Upper lobe of right lung (tissue), 1 donor: ENCODE results near the gene PAPOLA. TPM values are rescaled to one million over a fixed set of nuclear protein-coding genes. Genes with fewer than 3 reads are reported as not detected.

Experiments used
- ATAC-seq: fragments of 200-7000 bp; cut with Tn5 transposase; one replicate; pipeline ENCODE4 v1.9.1; 2020; ENCODE audit warnings: mild to moderate bottlenecking, moderate library complexity
- DNase-seq: peaks from one replicate; pipeline ENCODE4 v3.0.0-alpha.2; 2020
- H3K27ac ChIP-seq: fragments of 200-600 bp; one replicate; pipeline ENCODE4 v1.8.0; 2022
- H3K27me3 ChIP-seq: fragments of 200-600 bp; one replicate; pipeline ENCODE4 v1.8.0; 2022; ENCODE audit warnings: mild to moderate bottlenecking
- H3K36me3 ChIP-seq: fragments of 200-600 bp; one replicate; pipeline ENCODE4 v1.8.0; 2022
- H3K4me1 ChIP-seq: fragments of 200-600 bp; one replicate; pipeline ENCODE4 v1.8.0; 2022
- H3K4me3 ChIP-seq: fragments of 200-600 bp; one replicate; pipeline ENCODE4 v1.8.0; 2022; ENCODE audit warnings: mild to moderate bottlenecking
- H3K9me3 ChIP-seq: fragments of 200-600 bp; one replicate; pipeline ENCODE4 v1.8.0; 2022
- CTCF ChIP-seq: fragments of 200-600 bp; IDR thresholded peaks from one replicate; pipeline ENCODE4 v1.8.0; 2022; ENCODE audit warnings: antibody characterized with exemption
- intact Hi-C: fragments of 100-400 bp; cut with DNase I; formaldehyde crosslinking; loops from one replicate; pipeline ENCODE4 v1.11.0; 2022
- total RNA-seq: library from RNA; stranded (reverse); fragmentation: NEBNext Ultra II Directional; extraction: Animal tissue kit (Norgen Biotek cat#: 25700); gene quantifications from one replicate; pipeline ENCODE4 v1.2.1, GENCODE V29; 2021
- donor health status: DM: no; HTN: yes; CAD: no; lungs with severe emphysema.

The PAPOLA gene
- total RNA-seq, 1 donor from 2014 or later = 153 TPM

GRCh38 chr14:96481731-96482314 is 20.4 kb upstream of the PAPOLA start:
- Histone ChIP-seq H3K9me3 (no peaks in the 10 kb centered on the region), H3K27me3 (no peaks in the 10 kb centered on the region), H3K27ac (no peak overlapping the region), H3K4me1 (no peaks in the 10 kb centered on the region), H3K36me3 (no peaks in the 10 kb centered on the region), H3K4me3 (no peak overlapping the region)
- intact Hi-C loops = no loop called here
- no peak for DNase-seq
- no peak for TF ChIP-seq CTCF
- ATAC-seq = no peak

GRCh38 chr14:96482986-96483385 is 19.2 kb upstream of the PAPOLA start:
- H3K27ac ChIP-seq = no peak overlapping the region
- no peaks in the 10 kb centered on the region for H3K36me3 ChIP-seq
- no peaks in the 10 kb centered on the region for H3K9me3 ChIP-seq
- intact Hi-C loops = no loop called here
- ATAC-seq (no peak), DNase-seq (no peak)
- no peak for TF ChIP-seq CTCF
- H3K4me3 ChIP-seq = no peak overlapping the region
- no peaks in the 10 kb centered on the region for H3K4me1 ChIP-seq
- no peaks in the 10 kb centered on the region for H3K27me3 ChIP-seq

- Histone ChIP-seq H3K27ac (no peak overlapping the region), H3K36me3 (no peaks in the 10 kb centered on the region), H3K27me3 (no peaks in the 10 kb centered on the region), H3K9me3 (no peaks in the 10 kb centered on the region), H3K4me3 (no peak overlapping the region), H3K4me1 (no peaks in the 10 kb centered on the region)
- no peak for ATAC-seq
- no peak for TF ChIP-seq CTCF
- no peak for DNase-seq
- intact Hi-C loops = no loop called here
Measured at GRCh38 chr14:96484399-96484798, 17.8 kb upstream of the PAPOLA start.

GRCh38 chr14:96486705-96487104 is 15.5 kb upstream of the PAPOLA start:
- no peak for ATAC-seq
- H3K4me3 ChIP-seq = no peak overlapping the region
- H3K27ac ChIP-seq = no peak overlapping the region
- no peaks in the 10 kb centered on the region for H3K9me3 ChIP-seq
- DNase-seq = no peak
- H3K36me3 ChIP-seq = no peaks in the 10 kb centered on the region
- no peaks in the 10 kb centered on the region for H3K27me3 ChIP-seq
- intact Hi-C loops = no loop called here
- no peaks in the 10 kb centered on the region for H3K4me1 ChIP-seq
- no peak for TF ChIP-seq CTCF

GRCh38 chr14:96489327-96489726 is 12.9 kb upstream of the PAPOLA start:
- no peaks in the 10 kb centered on the region for H3K9me3 ChIP-seq
- H3K36me3 ChIP-seq = no peaks in the 10 kb centered on the region
- no peaks in the 10 kb centered on the region for H3K4me1 ChIP-seq
- H3K27me3 ChIP-seq = no peaks in the 10 kb centered on the region
- DNase-seq (no peak), ATAC-seq (no peak)
- H3K27ac ChIP-seq = no peak overlapping the region
- TF ChIP-seq CTCF = no peak
- no peak overlapping the region for H3K4me3 ChIP-seq
- intact Hi-C loops = no loop called here

GRCh38 chr14:96493178-96493577 is 9.0 kb upstream of the PAPOLA start:
- intact Hi-C loops = no loop called here
- no peak for DNase-seq
- Histone ChIP-seq H3K9me3 (no peaks in the 10 kb centered on the region), H3K4me1 (no peaks in the 10 kb centered on the region), H3K27ac (no peak overlapping the region), H3K27me3 (no peaks in the 10 kb centered on the region), H3K36me3 (no peaks in the 10 kb centered on the region), H3K4me3 (no peak overlapping the region)
- TF ChIP-seq CTCF = no peak
- no peak for ATAC-seq
